RWPE1 (cell line): ENCODE data around the gene TANK.

Experiments used
- CTCF ChIA-PET: fragments of 350-600 bp; sonication (Branson Sonifier 250); formaldehyde crosslinking; extraction: SDS; loops from one replicate; lab custom pipeline; 2021; lab: Yijun Ruan, JAX
- POLR2A ChIA-PET: fragments of 400-600 bp; formaldehyde crosslinking; extraction: SDS; loops from one replicate; lab custom pipeline; 2020; ENCODE audit warnings: antibody characterized with exemption; ENCODE audit not compliant: low non-redundant PET; lab: Yijun Ruan, JAX
- DNase-seq: peaks from one replicate; pipeline ENCODE4 v3.0.0; 2012; ENCODE audit warnings: low spot score
- H3K27ac ChIP-seq: fragments of 450-650 bp; 2 replicates; pipeline ENCODE4 v1.5.1; 2017
- TF ChIP-seq, protein P1 (sequence below): fragments of 450-650 bp; conservative IDR thresholded peaks from 2 replicates; pipeline ENCODE4 v1.5.1; 2017; ENCODE audit warnings: low read depth, mild to moderate bottlenecking

The TANK gene

DNA sequence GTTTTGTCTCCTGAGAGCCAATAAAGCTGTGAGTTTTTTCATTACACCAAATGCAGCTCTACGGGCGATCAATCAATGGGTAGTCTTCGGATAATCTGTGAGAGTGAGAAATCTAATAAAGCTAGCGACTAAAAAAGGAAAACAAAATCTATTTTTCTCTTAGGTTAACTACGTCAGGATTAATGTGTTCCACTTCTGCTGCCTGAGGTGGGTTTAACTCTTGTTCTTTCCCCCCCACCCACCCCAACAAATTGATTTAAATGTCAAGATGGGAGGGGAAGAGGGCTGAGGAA lies 85.0 kb downstream of the TANK start:
- TF ChIP-seq, protein P1, sequence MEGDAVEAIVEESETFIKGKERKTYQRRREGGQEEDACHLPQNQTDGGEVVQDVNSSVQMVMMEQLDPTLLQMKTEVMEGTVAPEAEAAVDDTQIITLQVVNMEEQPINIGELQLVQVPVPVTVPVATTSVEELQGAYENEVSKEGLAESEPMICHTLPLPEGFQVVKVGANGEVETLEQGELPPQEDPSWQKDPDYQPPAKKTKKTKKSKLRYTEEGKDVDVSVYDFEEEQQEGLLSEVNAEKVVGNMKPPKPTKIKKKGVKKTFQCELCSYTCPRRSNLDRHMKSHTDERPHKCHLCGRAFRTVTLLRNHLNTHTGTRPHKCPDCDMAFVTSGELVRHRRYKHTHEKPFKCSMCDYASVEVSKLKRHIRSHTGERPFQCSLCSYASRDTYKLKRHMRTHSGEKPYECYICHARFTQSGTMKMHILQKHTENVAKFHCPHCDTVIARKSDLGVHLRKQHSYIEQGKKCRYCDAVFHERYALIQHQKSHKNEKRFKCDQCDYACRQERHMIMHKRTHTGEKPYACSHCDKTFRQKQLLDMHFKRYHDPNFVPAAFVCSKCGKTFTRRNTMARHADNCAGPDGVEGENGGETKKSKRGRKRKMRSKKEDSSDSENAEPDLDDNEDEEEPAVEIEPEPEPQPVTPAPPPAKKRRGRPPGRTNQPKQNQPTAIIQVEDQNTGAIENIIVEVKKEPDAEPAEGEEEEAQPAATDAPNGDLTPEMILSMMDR: no peak
- DNase-seq: no peak
- CTCF ChIA-PET: no interaction called here
- POLR2A ChIA-PET: no interaction called here
- peak overlapping the region; percentile 56 for H3K27ac ChIP-seq

DNA sequence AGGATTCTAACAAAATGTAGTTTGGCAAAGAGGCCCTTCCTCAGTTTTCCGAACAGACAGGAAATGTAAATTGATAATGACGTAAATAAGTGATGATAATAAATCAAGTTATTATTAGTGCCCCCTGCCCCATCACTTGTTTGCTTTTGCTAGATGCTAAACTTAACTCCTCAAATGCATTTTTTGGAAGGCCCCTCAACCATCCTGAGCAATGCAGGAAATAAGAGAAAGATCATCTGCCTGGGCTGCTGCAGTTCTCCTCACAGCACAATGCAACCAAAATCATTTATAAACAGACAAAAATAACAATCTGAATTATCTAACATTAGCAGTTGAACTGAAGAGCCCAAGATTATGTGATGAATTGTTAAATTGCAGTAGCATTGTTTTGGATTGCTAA lies 85.4 kb downstream of the TANK start:
- DNase-seq: no peak
- CTCF ChIA-PET: no interaction called here
- POLR2A ChIA-PET: no interaction called here
- no peak overlapping the region for H3K27ac ChIP-seq
- TF ChIP-seq, protein P1: no peak

GRCh38 chr2:161246281-161246680 lies 86.1 kb downstream of the TANK start:
- ChIA-PET CTCF (interaction anchor here (0.6 kb wide), 1 partner anchor 11 kb away, joined by 4 read pairs; no protein-coding TSS in a partner anchor), POLR2A (no interaction called here)
- H3K27ac ChIP-seq: no peak overlapping the region
- TF ChIP-seq, protein P1: no peak
- DNase-seq: no peak

DNA sequence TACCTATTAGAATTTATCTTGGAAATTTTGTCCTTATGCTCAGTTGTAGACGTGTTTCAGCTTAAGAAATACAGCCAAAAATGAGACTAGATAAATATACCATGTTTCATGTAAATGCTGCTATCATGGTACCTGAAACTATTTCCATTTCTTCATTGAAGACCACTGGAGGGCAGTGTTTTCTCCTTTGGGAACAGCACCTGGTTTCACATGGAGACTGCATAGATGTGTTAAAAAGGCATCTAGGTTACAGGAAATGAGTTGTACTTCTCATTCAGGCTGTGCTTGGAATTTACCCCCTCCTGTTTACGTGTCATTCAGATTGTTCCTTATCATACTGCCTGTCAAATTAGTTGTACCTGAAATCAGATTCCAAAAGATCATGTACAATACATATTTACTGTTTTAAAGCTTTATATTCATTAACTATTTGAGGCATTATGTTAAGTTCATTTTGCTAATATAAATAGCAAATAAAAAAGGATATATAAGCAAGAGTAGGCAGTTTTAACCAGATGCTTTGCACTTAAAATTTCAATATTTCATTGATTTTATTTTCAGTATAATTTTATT lies 90.7 kb downstream of the TANK start:
- H3K27ac ChIP-seq: no peak overlapping the region
- ChIA-PET POLR2A (no interaction called here), CTCF (interaction anchor here (0.5 to 0.9 kb wide), 8 partner anchors 10 to 722 kb away, joined by 3 to 4 read pairs (median 3); no protein-coding TSS in a partner anchor)
- peak; percentile 87 for DNase-seq
- TF ChIP-seq, protein P1: peak; percentile 75

DNA sequence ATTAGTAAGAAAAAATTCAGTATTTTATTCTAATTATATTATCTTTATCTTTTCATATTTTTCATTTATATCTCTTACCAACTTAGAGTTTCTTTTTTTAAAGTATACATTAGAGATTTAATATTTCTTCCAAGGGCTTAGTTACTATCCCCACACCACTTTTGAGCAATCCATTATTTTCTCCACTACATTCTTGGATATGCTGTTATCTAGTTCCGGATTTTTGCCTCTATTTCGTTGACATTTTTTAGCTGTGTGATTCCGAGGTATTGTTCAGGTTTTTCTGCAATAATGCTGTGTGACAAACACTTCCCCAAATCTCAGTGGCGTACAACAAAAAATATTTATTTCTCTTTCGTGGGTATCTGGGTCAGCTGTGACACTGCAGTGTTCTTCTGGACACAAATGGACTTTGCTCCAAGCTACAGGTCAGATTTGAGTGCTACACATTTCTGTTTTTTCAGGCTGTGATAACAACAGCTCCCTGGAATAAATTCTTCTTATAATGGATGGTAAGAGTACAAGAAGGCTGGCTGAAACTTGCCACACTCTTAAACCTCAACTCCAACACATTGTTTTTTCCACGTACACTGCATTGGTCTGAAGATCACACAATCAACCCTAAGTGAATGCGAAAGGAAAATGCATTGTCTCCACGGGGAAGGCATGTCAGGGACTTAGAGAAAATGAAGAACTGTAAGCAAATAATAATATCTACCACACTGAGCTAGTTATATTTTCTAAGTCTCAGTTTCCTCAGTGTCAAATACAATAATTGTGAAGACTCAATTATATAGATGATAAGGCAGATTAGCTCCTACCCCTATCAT lies 97.1 kb downstream of the TANK start:
- CTCF ChIA-PET: no interaction called here
- TF ChIP-seq, protein P1: no peak
- no peak for DNase-seq
- POLR2A ChIA-PET: no interaction called here
- no peak overlapping the region for H3K27ac ChIP-seq

DNA sequence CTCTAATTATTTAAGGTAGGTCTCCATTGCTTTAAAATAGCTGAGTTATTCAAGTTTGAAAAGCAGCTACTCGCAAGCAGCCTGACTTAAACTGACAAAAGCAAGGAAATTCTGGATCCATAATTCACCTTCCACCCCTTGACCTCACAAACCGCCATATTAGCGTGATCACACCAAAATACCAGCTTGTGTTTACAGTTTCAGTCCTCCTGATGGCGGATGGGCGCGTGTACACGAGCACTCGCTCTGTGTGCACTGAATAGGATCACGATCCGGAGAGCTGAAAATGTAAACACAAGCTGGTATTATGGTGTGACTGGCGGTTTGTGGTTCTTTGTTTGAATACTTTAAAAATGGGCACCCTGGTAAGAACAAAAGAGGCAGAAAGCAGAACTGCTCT lies 105.6 kb downstream of the TANK start:
- DNase-seq: no peak
- POLR2A ChIA-PET: no interaction called here

More for the DNA sequence above, 105.6 kb downstream of the TANK start:
- CTCF ChIA-PET: no interaction called here
- TF ChIP-seq, protein P1: no peak
- H3K27ac ChIP-seq: no peak overlapping the region
